Measurements from ENCODE around the gene FCHSD1. TPM values are rescaled to one million over a fixed set of nuclear protein-coding genes. Genes with fewer than 3 reads are reported as not detected.

Gene FCHSD1
- polyA plus RNA-seq, 1 experiment, result 45.8 TPM

GRCh38 chr5:141692919-141693725 lies 41.9 kb upstream of the FCHSD1 start:
- Histone ChIP-seq H3K27me3 (ENCODE audit: control insufficient read depth, insufficient read depth, low read length) (peaks cover 24% of the 10 kb centered on the region), H3K36me3 (ENCODE audit: control insufficient read depth, insufficient read depth, low read length) (no peaks in the 10 kb centered on the region), H3K4me3 (ENCODE audit: low read depth, low read length) (no peak overlapping the region)
- TF ChIP-seq CTCF (IDR thresholded peaks at IDR 0.05; ENCODE audit: insufficient read depth, low read depth, low read length), result no peak
- ChIA-PET CTCF (interaction anchor here (1.0 to 15.7 kb wide), 16 partner anchors 9 to 450 kb away, joined by 3 to 341 read pairs (median 9); partner anchors contain the start of genes ARAP3, PCDH1, PCDH12 and RNF14), POLR2A (no interaction called here)
- DNase-seq (ENCODE audit: low read depth), result no peak

GRCh38 chr5:141692533-141692888 lies 41.3 kb upstream of the FCHSD1 start:
- CTCF ChIA-PET, result interaction anchor here (0.9 to 15.7 kb wide), 36 partner anchors 10 to 453 kb away, joined by 3 to 341 read pairs (median 5); partner anchors contain the start of genes ARAP3, DELE1, GNPDA1 and HDAC3
- Histone ChIP-seq H3K4me3 (ENCODE audit: low read depth, low read length) (peak overlapping the region; percentile 37), H3K36me3 (ENCODE audit: control insufficient read depth, insufficient read depth, low read length) (no peaks in the 10 kb centered on the region), H3K27me3 (ENCODE audit: control insufficient read depth, insufficient read depth, low read length) (peaks cover 18% of the 10 kb centered on the region)
- POLR2A ChIA-PET, result interaction anchor here (0.5 kb wide), 1 partner anchor 83 kb away, joined by 5 read pairs; no protein-coding TSS in a partner anchor
- DNase-seq (ENCODE audit: low read depth), result no peak
- TF ChIP-seq CTCF (IDR thresholded peaks at IDR 0.05; ENCODE audit: insufficient read depth, low read depth, low read length), result no peak

- Histone ChIP-seq H3K27me3 (ENCODE audit: control insufficient read depth, insufficient read depth, low read length) (peaks cover 17% of the 10 kb centered on the region), H3K36me3 (ENCODE audit: control insufficient read depth, insufficient read depth, low read length) (no peaks in the 10 kb centered on the region), H3K4me3 (ENCODE audit: low read depth, low read length) (peak overlapping the region; percentile 37)
- peak; percentile 15 for DNase-seq (ENCODE audit: low read depth)
- POLR2A ChIA-PET, result interaction anchor here (0.5 kb wide), 1 partner anchor 82 kb away, joined by 5 read pairs; no protein-coding TSS in a partner anchor
- CTCF ChIA-PET, result interaction anchor here (0.7 to 15.7 kb wide), 42 partner anchors 10 to 453 kb away, joined by 3 to 341 read pairs (median 4); partner anchors contain the start of genes ARAP3, DELE1, GNPDA1 and HDAC3
- TF ChIP-seq CTCF (IDR thresholded peaks at IDR 0.05; ENCODE audit: insufficient read depth, low read depth, low read length), result peak; percentile 97
These were observed 40.8 kb upstream of the FCHSD1 start for GRCh38 chr5:141691867-141692532.

- no peak for DNase-seq (ENCODE audit: low read depth)
- H3K4me3 ChIP-seq (ENCODE audit: low read depth, low read length), result no peak overlapping the region
- CTCF ChIA-PET, result interaction anchor here (0.7 to 15.7 kb wide), 40 partner anchors 10 to 454 kb away, joined by 3 to 341 read pairs (median 4); partner anchors contain the start of genes ARAP3, DELE1, HDAC3 and PCDH1
- POLR2A ChIA-PET, result no interaction called here
- H3K36me3 ChIP-seq (ENCODE audit: control insufficient read depth, insufficient read depth, low read length), result no peaks in the 10 kb centered on the region
- H3K27me3 ChIP-seq (ENCODE audit: control insufficient read depth, insufficient read depth, low read length), result peaks cover 14% of the 10 kb centered on the region
- no peak for TF ChIP-seq CTCF (IDR thresholded peaks at IDR 0.05; ENCODE audit: insufficient read depth, low read depth, low read length)
These were observed 40.2 kb upstream of the FCHSD1 start for GRCh38 chr5:141691286-141691866.
